ENCODE data around the gene WDFY4.

Gene WDFY4

GRCh38 chr10:48651293-48651692, 33.4 kb upstream of the WDFY4 start:
- Histone ChIP-seq H3K9me3 (replicated peaks in 1 of 11) (0 out of 22 replicates have a peak, but pooled peaks cover 0 to 4% (median 0%) of the 10 kb centered on the region in 11 experiments), H3K4me3 (peak overlapping the region in 3 of 10 experiments; percentile 27 to 44 (median 40); a peak in 5 of 20 replicates), H3K27ac (peak overlapping the region in 3 of 11 experiments; percentile 28 to 62 (median 53); a peak in 6 of 22 replicates)

GRCh38 chr10:48651839-48652238, 32.8 kb upstream of the WDFY4 start:
- no peak for TF ChIP-seq Cebpa-rat (IDR thresholded peaks at IDR 0.05)

More at GRCh38 chr10:48651293-48651692, 33.4 kb upstream of the WDFY4 start:
- peak overlapping the region; percentile 63 to 98 (median 78) for H3K4me2 ChIP-seq
- peaks cover 0 to 46% (median 33%) of the 10 kb centered on the region in 11 experiments; a peak in 17 of 22 replicates for H3K27me3 ChIP-seq
- H3K4me1 ChIP-seq, result peaks cover 21 to 80% (median 58%) of the 10 kb centered on the region in 10 experiments
- H4K20me1 ChIP-seq, result peaks cover 0 to 10% (median 0%) of the 10 kb centered on the region in 11 experiments; a peak in 1 of 22 replicates
- no peak for TF ChIP-seq Cebpa-rat (IDR thresholded peaks at IDR 0.05)
- peak overlapping the region in 6 of 11 experiments; percentile 5 to 68 (median 18); a peak in 5 of 22 replicates for H3K9ac ChIP-seq
- peaks cover 0 to 19% (median 0%) of the 10 kb centered on the region in 11 experiments; a peak in 4 of 22 replicates for H3K36me3 ChIP-seq

GRCh38 chr10:48652344-48652743, 32.3 kb upstream of the WDFY4 start:
- peaks cover 0 to 46% (median 34%) of the 10 kb centered on the region in 11 experiments; a peak in 17 of 22 replicates for H3K27me3 ChIP-seq
- peak overlapping the region in 3 of 11 experiments; percentile 25 to 53 (median 28); a peak in 2 of 22 replicates for H3K27ac ChIP-seq
- peak overlapping the region; percentile 63 to 98 (median 78) for H3K4me2 ChIP-seq
- peaks cover 28 to 89% (median 65%) of the 10 kb centered on the region in 10 experiments for H3K4me1 ChIP-seq
- H3K36me3 ChIP-seq, result peaks cover 0 to 13% (median 0%) of the 10 kb centered on the region in 11 experiments; a peak in 3 of 22 replicates
- H3K4me3 ChIP-seq, result peak overlapping the region in 4 of 10 experiments; percentile 9 to 44 (median 34); a peak in 5 of 20 replicates
- no peak for TF ChIP-seq Cebpa-rat (IDR thresholded peaks at IDR 0.05)
- peaks cover 0 to 10% (median 0%) of the 10 kb centered on the region in 11 experiments; a peak in 1 of 22 replicates for H4K20me1 ChIP-seq
- H3K9ac ChIP-seq, result peak overlapping the region in 4 of 11 experiments; percentile 10 to 68 (median 18); a peak in 3 of 22 replicates
- H3K9me3 ChIP-seq (replicated peaks in 1 of 11), result 0 out of 22 replicates have a peak, but pooled peaks cover 0 to 4% (median 0%) of the 10 kb centered on the region in 11 experiments

More at GRCh38 chr10:48651839-48652238, 32.8 kb upstream of the WDFY4 start:
- Histone ChIP-seq H3K27ac (peak overlapping the region in 6 of 11 experiments; percentile 20 to 62 (median 34); a peak in 9 of 22 replicates), H3K36me3 (peaks cover 0 to 18% (median 0%) of the 10 kb centered on the region in 11 experiments; a peak in 4 of 22 replicates), H4K20me1 (peaks cover 0 to 10% (median 0%) of the 10 kb centered on the region in 11 experiments; a peak in 1 of 22 replicates), H3K4me3 (peak overlapping the region in 4 of 10 experiments; percentile 9 to 44 (median 34); a peak in 5 of 20 replicates), H3K27me3 (peaks cover 0 to 46% (median 33%) of the 10 kb centered on the region in 11 experiments; a peak in 17 of 22 replicates), H3K9me3 (replicated peaks in 1 of 11) (0 out of 22 replicates have a peak, but pooled peaks cover 0 to 4% (median 0%) of the 10 kb centered on the region in 11 experiments), H3K4me1 (peaks cover 26 to 85% (median 63%) of the 10 kb centered on the region in 10 experiments), H3K4me2 (peak overlapping the region; percentile 63 to 98 (median 78)), H3K9ac (peak overlapping the region in 8 of 11 experiments; percentile 5 to 68 (median 18); a peak in 8 of 22 replicates)

- H3K4me2 ChIP-seq, result peak overlapping the region in 7 of 11 experiments; percentile 8 to 98 (median 78); a peak in 11 of 22 replicates
- H3K9me3 ChIP-seq (replicated peaks in 1 of 11), result 0 out of 22 replicates have a peak, but pooled peaks cover 0 to 4% (median 0%) of the 10 kb centered on the region in 11 experiments
- no peak overlapping the region for H3K4me3 ChIP-seq
- H3K9ac ChIP-seq, result no peak overlapping the region
- peaks cover 0 to 8% (median 0%) of the 10 kb centered on the region in 11 experiments; a peak in 2 of 22 replicates for H3K36me3 ChIP-seq
- H3K27me3 ChIP-seq, result peaks cover 0 to 46% (median 34%) of the 10 kb centered on the region in 11 experiments; a peak in 17 of 22 replicates
- H3K27ac ChIP-seq, result no peak overlapping the region
- H4K20me1 ChIP-seq, result peaks cover 0 to 10% (median 0%) of the 10 kb centered on the region in 11 experiments; a peak in 1 of 22 replicates
- peaks cover 28 to 82% (median 59%) of the 10 kb centered on the region in 10 experiments for H3K4me1 ChIP-seq
- TF ChIP-seq Cebpa-rat (IDR thresholded peaks at IDR 0.05), result no peak
Observed at GRCh38 chr10:48653347-48653746, 31.3 kb upstream of the WDFY4 start.

GRCh38 chr10:48653944-48654698, 30.6 kb upstream of the WDFY4 start:
- peak overlapping the region in 2 of 10 experiments; percentile 32 to 33; a peak in 3 of 20 replicates for H3K4me3 ChIP-seq

GRCh38 chr10:48655411-48656240, 29.0 kb upstream of the WDFY4 start:
- 0 out of 22 replicates have a peak, but pooled peaks cover 0 to 4% (median 0%) of the 10 kb centered on the region in 11 experiments for H3K9me3 ChIP-seq (replicated peaks in 1 of 11)
- H3K27me3 ChIP-seq, result peaks cover 0 to 40% (median 32%) of the 10 kb centered on the region in 11 experiments; a peak in 17 of 22 replicates
- H3K27ac ChIP-seq, result peak overlapping the region; percentile 56 to 85 (median 71)
- peak overlapping the region; percentile 52 to 71 (median 62) for H3K4me3 ChIP-seq
- H3K9ac ChIP-seq, result peak overlapping the region; percentile 59 to 88 (median 76)
- H3K4me1 ChIP-seq, result peaks cover 28 to 59% (median 51%) of the 10 kb centered on the region in 10 experiments
- H3K36me3 ChIP-seq, result no peaks in the 10 kb centered on the region
- no peak for TF ChIP-seq Cebpa-rat (IDR thresholded peaks at IDR 0.05)
- H4K20me1 ChIP-seq, result peaks cover 0 to 10% (median 0%) of the 10 kb centered on the region in 11 experiments; a peak in 2 of 22 replicates
- H3K4me2 ChIP-seq, result peak overlapping the region; percentile 83 to 99 (median 94)

More at GRCh38 chr10:48653944-48654698, 30.6 kb upstream of the WDFY4 start:
- Histone ChIP-seq H3K4me2 (peak overlapping the region in 6 of 11 experiments; percentile 44 to 98 (median 76); a peak in 12 of 22 replicates), H3K9ac (no peak overlapping the region; a peak in 1 of 22 replicates), H4K20me1 (peaks cover 0 to 10% (median 0%) of the 10 kb centered on the region in 11 experiments; a peak in 2 of 22 replicates), H3K27ac (peak overlapping the region in 1 of 11 experiments; percentile 22; a peak in 3 of 22 replicates), H3K9me3 (replicated peaks in 1 of 11) (0 out of 22 replicates have a peak, but pooled peaks cover 0 to 4% (median 0%) of the 10 kb centered on the region in 11 experiments), H3K36me3 (0 out of 22 replicates have a peak, but pooled peaks cover 0 to 1% (median 0%) of the 10 kb centered on the region in 11 experiments), H3K27me3 (peaks cover 0 to 46% (median 34%) of the 10 kb centered on the region in 11 experiments; a peak in 17 of 22 replicates), H3K4me1 (peaks cover 28 to 74% (median 55%) of the 10 kb centered on the region in 10 experiments)
- TF ChIP-seq Cebpa-rat (IDR thresholded peaks at IDR 0.05), result no peak

- Histone ChIP-seq H3K27ac (peak overlapping the region; percentile 56 to 85 (median 71); a peak in 21 of 22 replicates), H3K4me2 (peak overlapping the region; percentile 83 to 99 (median 94)), H3K4me1 (peaks cover 25 to 51% (median 44%) of the 10 kb centered on the region in 10 experiments), H3K27me3 (peaks cover 0 to 36% (median 32%) of the 10 kb centered on the region in 11 experiments; a peak in 17 of 22 replicates), H3K9me3 (replicated peaks in 1 of 11) (0 out of 22 replicates have a peak, but pooled peaks cover 0 to 4% (median 0%) of the 10 kb centered on the region in 11 experiments), H4K20me1 (peaks cover 0 to 10% (median 0%) of the 10 kb centered on the region in 11 experiments; a peak in 2 of 22 replicates), H3K36me3 (no peaks in the 10 kb centered on the region), H3K9ac (peak overlapping the region; percentile 59 to 88 (median 76)), H3K4me3 (peak overlapping the region; percentile 52 to 71 (median 62))
- TF ChIP-seq Cebpa-rat (IDR thresholded peaks at IDR 0.05), result 0 out of 22 replicates have a peak, but pooled peaks of 1 of the 11 experiments have one; percentile 24
Observed at GRCh38 chr10:48656241-48656913, 28.3 kb upstream of the WDFY4 start.
